ENCODE results near the gene RIC8A.
A peak's percentile ranks its signal among the peaks of the same experiment; 100 is the strongest.

RIC8A gene

GRCh38 chr11:204587-205109, 2.9 kb upstream of the RIC8A start:
- no peak for DNase-seq (ENCODE audit: low read depth)

GRCh38 chr11:205221-206001, 2.1 kb upstream of the RIC8A start:
- DNase-seq (ENCODE audit: low read depth) = no peak

GRCh38 chr11:206002-206384, 1.5 kb upstream of the RIC8A start:
- DNase-seq (ENCODE audit: low read depth) = no peak

GRCh38 chr11:206526-207207, 841 bp upstream of the RIC8A start:
- no peak for DNase-seq (ENCODE audit: low read depth)

- no peak for DNase-seq (ENCODE audit: low read depth)
These were observed 314 bp downstream of the RIC8A start for GRCh38 chr11:207863-208180.

- DNase-seq (ENCODE audit: low read depth) = peak; percentile 86
These were observed 841 bp downstream of the RIC8A start for GRCh38 chr11:208181-208916.

GRCh38 chr11:208917-209260, 1.4 kb downstream of the RIC8A start:
- DNase-seq (ENCODE audit: low read depth) = no peak

- no peak for DNase-seq (ENCODE audit: low read depth)
These were observed 2.0 kb downstream of the RIC8A start for GRCh38 chr11:209275-210121.

- no peak for DNase-seq (ENCODE audit: low read depth)
These were observed 2.8 kb downstream of the RIC8A start for GRCh38 chr11:210122-210802.

- no peak for DNase-seq (ENCODE audit: low read depth)
These were observed 3.3 kb downstream of the RIC8A start for GRCh38 chr11:210803-211180.

GRCh38 chr11:211295-211694, 3.8 kb downstream of the RIC8A start:
- no peak for DNase-seq (ENCODE audit: low read depth)

GRCh38 chr11:211741-212140, 4.2 kb downstream of the RIC8A start:
- DNase-seq (ENCODE audit: low read depth) = no peak

GRCh38 chr11:212150-213100, 4.9 kb downstream of the RIC8A start:
- no peak for DNase-seq (ENCODE audit: low read depth)

- no peak for DNase-seq (ENCODE audit: low read depth)
These were observed 5.6 kb downstream of the RIC8A start for GRCh38 chr11:213111-213510.

- no peak for DNase-seq (ENCODE audit: low read depth)
These were observed 6.6 kb downstream of the RIC8A start for GRCh38 chr11:214083-214482.

- DNase-seq (ENCODE audit: low read depth) = no peak
These were observed 8.1 kb downstream of the RIC8A start for GRCh38 chr11:215581-216037.

- DNase-seq (ENCODE audit: low read depth) = no peak
These were observed 8.8 kb downstream of the RIC8A start for GRCh38 chr11:216081-216974.

GRCh38 chr11:217704-218103, 10.2 kb downstream of the RIC8A start:
- DNase-seq (ENCODE audit: low read depth) = no peak

All from activated T-cell treated with anti-CD3 and anti-CD28 coated beads for 48 hours (primary cell).